Loucy (cell line): ENCODE measurements around the gene PHF5A.

ENCODE experiments used
- H2AFZ ChIP-seq: fragments of 200-600 bp; sonication (generic); 2 replicates; pipeline ENCODE4 v1.6.0; 2016; ENCODE audit warnings: antibody characterized with exemption, mild to moderate bottlenecking, low read length, moderate library complexity
- H3F3A ChIP-seq: fragments of 200-600 bp; 2 replicates; pipeline ENCODE4 v1.6.0; 2016; ENCODE audit warnings: antibody characterized with exemption, low read depth, mild to moderate bottlenecking
- H3K27me3 ChIP-seq: fragments of 200-600 bp; sonication (generic); 2 replicates; pipeline ENCODE4 v1.6.1; 2014; ENCODE audit warnings: low read length, mild to moderate bottlenecking; ENCODE audit not compliant: insufficient read depth, poor library complexity, severe bottlenecking
- H3K36me3 ChIP-seq: fragments of 200-600 bp; sonication (generic); 2 replicates; pipeline ENCODE4 v1.6.1; 2016; ENCODE audit warnings: low read length; ENCODE audit not compliant: insufficient read depth
- H3K4me1 ChIP-seq: fragments of 200-600 bp; sonication (generic); 2 replicates; pipeline ENCODE4 v1.5.1; 2014; ENCODE audit warnings: low read length, mild to moderate bottlenecking; ENCODE audit not compliant: insufficient read depth, poor library complexity, severe bottlenecking
- H3K4me2 ChIP-seq: fragments of 200-600 bp; sonication (generic); 2 replicates; pipeline ENCODE4 v1.6.0; 2014; ENCODE audit warnings: antibody characterized with exemption, low read length, low read depth, mild to moderate bottlenecking; ENCODE audit not compliant: poor library complexity, severe bottlenecking
- H3K4me3 ChIP-seq: fragments of 200-600 bp; sonication (generic); 2 replicates; pipeline ENCODE4 v1.5.1; 2014; ENCODE audit warnings: low read length, mild to moderate bottlenecking, mixed read lengths; ENCODE audit not compliant: poor library complexity, severe bottlenecking
- H3K79me2 ChIP-seq: fragments of 200-600 bp; sonication (generic); 2 replicates; pipeline ENCODE4 v1.6.1; 2014; ENCODE audit warnings: low read length; ENCODE audit not compliant: insufficient read depth
- H3K9ac ChIP-seq: fragments of 200-600 bp; sonication (generic); 2 replicates; pipeline ENCODE4 v1.6.0; 2014; ENCODE audit warnings: mild to moderate bottlenecking, low read depth, low read length, moderate library complexity; ENCODE audit not compliant: poor library complexity, severe bottlenecking
- H3K9me2 ChIP-seq: fragments of 200-600 bp; sonication (generic); replicated peaks from 2 replicates; pipeline ENCODE4 v1.6.1; 2016; ENCODE audit warnings: low read depth, low read length, mixed read lengths
- H3K9me3 ChIP-seq: fragments of 200-600 bp; sonication (generic); 2 replicates; pipeline ENCODE4 v1.6.1; 2014; ENCODE audit warnings: mild to moderate bottlenecking, antibody characterized with exemption, low read length, low read depth; ENCODE audit not compliant: insufficient read depth
- H4K20me1 ChIP-seq: fragments of 200-600 bp; sonication (generic); 2 replicates; pipeline ENCODE4 v1.6.0; 2014; ENCODE audit warnings: antibody characterized with exemption, low read length, mild to moderate bottlenecking; ENCODE audit not compliant: insufficient read depth, poor library complexity, severe bottlenecking
- CTCF ChIP-seq: fragments of 200-600 bp; sonication (generic); conservative IDR thresholded peaks from 2 replicates; pipeline ENCODE4 v1.5.1; 2014; ENCODE audit warnings: mild to moderate bottlenecking, antibody characterized with exemption, low read length
- EZH2phosphoT487 ChIP-seq: fragments of 200-600 bp; IDR thresholded peaks from 2 replicates; pipeline ENCODE4 v1.6.1; 2018; ENCODE audit warnings: antibody characterized with exemption, mild to moderate bottlenecking, moderate library complexity, borderline replicate concordance

Gene PHF5A

DNA sequence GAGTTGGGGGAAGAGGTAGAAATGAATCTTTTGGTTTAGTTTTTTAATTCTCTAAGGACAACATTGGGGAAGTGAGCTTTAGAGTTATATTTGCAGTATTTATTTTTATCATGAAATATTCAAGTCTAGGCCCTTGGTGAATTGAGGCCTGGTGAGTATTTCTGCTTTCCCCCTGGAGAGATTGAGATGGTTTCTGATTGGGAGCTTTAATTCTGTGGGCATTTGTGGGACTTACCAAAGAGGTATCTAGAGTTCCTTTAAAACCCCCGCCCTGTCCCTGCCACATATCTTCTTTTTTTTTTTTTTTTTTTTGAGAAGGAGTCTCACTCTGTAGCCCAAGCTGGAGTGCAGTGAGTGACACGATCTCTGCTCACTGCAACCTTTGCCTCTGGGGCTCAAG is 10.0 kb upstream of the PHF5A start:
- Histone ChIP-seq H3K36me3 (no peaks in the 10 kb centered on the region), H3K79me2 (peaks cover 84% of the 10 kb centered on the region), H2AFZ (no peak overlapping the region), H4K20me1 (peaks cover 8% of the 10 kb centered on the region), H3K4me2 (no peak overlapping the region), H3K4me3 (no peak overlapping the region), H3K9me2 (no peaks in the 10 kb centered on the region), H3K4me1 (peaks cover 5% of the 10 kb centered on the region), H3K9me3 (no peaks in the 10 kb centered on the region), H3F3A (no peaks in the 10 kb centered on the region), H3K9ac (no peak overlapping the region), H3K27me3 (no peaks in the 10 kb centered on the region)
- TF ChIP-seq EZH2phosphoT487, result no peak
- TF ChIP-seq CTCF, result no peak

DNA sequence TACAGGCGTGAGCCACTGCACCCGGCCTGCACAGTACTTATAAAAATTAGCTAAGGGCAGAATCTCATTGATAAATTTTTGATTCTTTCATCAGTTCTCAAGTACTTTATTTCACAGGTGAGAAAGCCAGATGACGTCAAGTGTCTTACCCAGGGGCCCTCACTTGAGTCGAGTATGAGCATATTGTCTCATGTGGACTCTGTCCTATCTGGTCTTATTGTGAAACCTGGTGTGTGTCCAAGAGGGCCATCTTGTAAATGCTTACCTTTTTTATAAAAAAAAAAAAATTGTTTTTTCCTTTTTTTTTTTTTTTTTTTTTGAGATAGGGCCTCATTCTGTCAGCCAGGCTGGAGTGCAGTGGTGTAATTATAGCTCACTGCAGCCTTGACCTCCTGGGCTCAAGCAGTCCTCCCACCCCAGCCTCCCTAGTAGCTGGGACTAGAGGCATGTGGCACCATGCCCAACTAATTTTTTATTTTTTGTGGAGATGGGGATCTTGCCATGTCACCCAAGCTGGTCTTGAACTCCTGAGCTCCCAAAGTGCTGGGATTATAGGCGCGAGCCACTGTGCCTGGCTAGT is 6.5 kb upstream of the PHF5A start:
- H3K4me1 ChIP-seq, result peaks cover 17% of the 10 kb centered on the region
- no peaks in the 10 kb centered on the region for H3F3A ChIP-seq
- no peak for TF ChIP-seq CTCF
- no peak for TF ChIP-seq EZH2phosphoT487
- H3K9me2 ChIP-seq, result no peaks in the 10 kb centered on the region
- H3K4me2 ChIP-seq, result no peak overlapping the region
- no peaks in the 10 kb centered on the region for H3K27me3 ChIP-seq
- no peak overlapping the region for H3K9ac ChIP-seq
- no peak overlapping the region for H2AFZ ChIP-seq
- H3K79me2 ChIP-seq, result peaks cover 88% of the 10 kb centered on the region
- H3K4me3 ChIP-seq, result no peak overlapping the region
- no peaks in the 10 kb centered on the region for H3K9me3 ChIP-seq
- no peaks in the 10 kb centered on the region for H4K20me1 ChIP-seq
- H3K36me3 ChIP-seq, result no peaks in the 10 kb centered on the region

GRCh38 chr22:41471568-41471967 is 3.1 kb upstream of the PHF5A start:
- Histone ChIP-seq H3K27me3 (no peaks in the 10 kb centered on the region), H3K4me2 (peak overlapping the region; percentile 96), H3K4me3 (no peak overlapping the region), H3K9ac (peak overlapping the region; percentile 33), H3K9me3 (no peaks in the 10 kb centered on the region), H3K4me1 (peaks cover 34% of the 10 kb centered on the region), H2AFZ (no peak overlapping the region), H3K9me2 (no peaks in the 10 kb centered on the region), H4K20me1 (peaks cover 9% of the 10 kb centered on the region), H3K36me3 (no peaks in the 10 kb centered on the region), H3K79me2 (peaks cover 86% of the 10 kb centered on the region), H3F3A (no peaks in the 10 kb centered on the region)
- no peak for TF ChIP-seq EZH2phosphoT487
- no peak for TF ChIP-seq CTCF
